ENCODE results near the gene RDH5.

The RDH5 gene

DNA sequence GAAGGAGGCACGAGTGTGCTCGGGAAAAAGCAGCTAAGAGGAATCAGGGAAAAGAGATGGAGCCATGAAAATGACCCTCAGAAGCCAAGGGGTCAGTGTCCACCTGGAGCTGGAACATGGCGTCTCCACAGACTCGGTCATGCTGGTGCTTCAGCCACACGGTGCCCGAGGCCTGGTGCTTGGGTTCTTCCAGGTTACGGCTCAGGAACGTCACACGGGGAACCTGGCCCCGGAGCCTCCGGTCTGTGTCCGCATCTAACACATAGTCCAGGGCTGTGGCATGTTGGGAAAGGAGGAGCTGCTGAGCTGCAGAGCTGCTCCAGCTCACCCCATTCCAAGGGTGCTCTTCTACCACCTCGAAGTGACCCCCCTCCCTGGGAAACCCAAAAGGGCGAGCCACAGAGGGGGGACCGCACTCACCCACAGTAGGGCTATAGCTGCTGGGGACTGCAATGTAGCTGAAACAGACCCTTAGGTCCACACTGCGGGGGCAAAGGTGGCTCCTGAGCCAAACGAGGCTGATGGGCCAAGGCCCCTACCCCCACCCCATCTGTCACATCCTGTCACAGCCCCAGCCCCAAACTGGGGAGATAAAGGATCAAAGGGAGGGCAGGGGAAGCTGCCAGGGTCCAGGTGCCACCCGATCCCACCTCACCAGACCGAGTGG, 23.3 kb upstream of the RDH5 start:
- DNase-seq = no peak

DNA sequence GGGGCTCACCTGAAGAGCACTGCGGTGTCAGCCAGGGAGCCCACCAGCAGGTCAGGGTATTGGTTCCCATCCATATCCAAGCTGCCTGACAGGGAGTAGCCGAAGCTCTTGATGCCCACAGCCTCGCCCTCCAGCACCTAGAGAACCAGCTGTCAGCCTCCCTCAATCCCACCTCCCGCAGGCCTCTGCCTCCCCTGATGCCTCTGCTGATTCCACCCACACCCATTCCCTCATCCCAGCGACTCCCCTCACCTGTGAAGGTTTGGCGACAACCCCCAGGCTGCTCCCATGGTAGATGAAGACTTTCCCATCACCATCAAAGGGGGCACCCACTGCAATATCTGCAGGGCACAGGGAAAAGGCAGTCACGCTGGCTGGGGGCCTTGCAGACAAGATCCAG, 22.5 kb upstream of the RDH5 start:
- DNase-seq = no peak

DNA sequence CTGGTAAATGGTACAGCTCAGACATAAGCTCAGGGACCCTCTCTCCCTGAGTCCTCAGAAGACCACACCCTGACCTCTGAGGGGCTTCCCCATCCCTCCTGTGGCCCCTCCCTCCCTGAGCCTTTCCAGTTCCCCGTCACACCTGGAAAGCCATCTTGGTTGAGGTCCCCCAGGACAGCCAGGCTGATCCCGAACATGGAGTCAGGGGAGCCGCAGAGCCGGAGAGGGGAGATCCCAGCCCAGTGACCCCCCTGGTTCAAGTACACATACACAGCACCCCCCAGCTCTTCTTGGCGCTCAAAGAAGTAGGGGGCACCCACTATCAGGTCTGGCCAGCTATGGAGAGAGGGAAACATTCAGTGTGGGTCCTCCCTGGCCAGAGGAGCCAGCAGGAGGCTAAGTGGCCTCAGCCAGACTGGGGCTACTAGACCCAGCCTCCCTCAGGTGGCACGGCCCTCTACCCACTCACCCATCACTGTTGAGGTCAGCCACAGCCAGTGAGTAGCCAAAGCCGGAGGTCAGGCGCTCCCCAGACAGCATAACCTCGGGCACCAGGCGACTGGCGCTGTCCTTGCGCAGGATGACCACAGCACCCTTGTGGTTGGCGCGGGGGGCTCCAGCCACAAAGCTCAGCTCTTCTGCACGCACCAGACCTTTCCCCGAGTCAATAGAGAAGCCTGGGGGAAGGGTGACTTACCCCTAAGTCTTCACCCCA, 21.8 kb upstream of the RDH5 start:
- no peak for DNase-seq

DNA sequence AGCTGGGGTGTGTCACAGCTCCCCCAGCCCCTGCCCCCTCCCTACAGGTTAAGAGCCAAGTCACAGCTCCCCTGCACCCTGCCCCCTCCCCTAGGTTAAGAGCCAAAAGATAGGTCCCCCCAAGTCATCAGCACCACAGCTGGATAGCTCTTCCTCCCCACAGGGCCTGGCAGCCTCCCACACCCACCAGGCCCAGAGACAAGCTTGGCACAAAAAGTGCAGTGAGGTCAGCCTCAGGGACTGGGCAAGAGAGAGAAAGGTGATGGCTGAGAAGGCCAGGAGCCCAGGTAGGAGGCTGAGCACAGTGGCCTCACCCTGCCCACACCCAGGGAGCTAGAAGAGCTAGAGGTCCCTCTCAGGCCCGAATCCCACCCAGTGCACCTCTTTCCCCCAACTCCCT, 21.2 kb upstream of the RDH5 start:
- DNase-seq = no peak

DNA sequence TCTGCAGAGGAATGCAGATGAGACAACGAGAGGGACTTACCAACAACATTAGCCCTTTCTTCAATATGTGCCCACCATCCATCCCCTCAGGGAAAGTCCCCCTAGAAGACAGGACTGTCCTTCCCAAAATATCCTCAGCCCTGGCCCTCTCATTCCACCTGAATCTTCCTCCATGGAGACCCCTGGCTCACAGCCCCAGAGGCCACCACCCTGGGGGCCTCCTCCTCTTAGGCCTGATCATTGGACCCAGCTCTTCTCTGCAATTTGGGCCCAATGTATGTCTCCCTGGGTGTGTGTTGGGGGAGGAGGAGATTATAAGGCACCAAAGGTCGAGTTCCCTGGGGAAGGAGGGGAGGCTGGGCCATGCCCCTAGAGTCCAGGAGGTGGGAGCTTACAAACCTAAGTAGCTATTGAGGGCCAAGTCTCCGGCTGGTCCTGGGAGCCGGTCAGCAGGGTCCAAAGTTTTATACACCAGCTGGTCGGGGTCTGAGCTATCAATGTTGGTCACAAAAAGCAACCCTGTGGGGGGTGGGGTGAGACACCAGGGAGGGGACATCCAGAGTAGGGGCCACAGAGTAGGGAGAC, 20.6 kb upstream of the RDH5 start:
- no peak for DNase-seq

DNA sequence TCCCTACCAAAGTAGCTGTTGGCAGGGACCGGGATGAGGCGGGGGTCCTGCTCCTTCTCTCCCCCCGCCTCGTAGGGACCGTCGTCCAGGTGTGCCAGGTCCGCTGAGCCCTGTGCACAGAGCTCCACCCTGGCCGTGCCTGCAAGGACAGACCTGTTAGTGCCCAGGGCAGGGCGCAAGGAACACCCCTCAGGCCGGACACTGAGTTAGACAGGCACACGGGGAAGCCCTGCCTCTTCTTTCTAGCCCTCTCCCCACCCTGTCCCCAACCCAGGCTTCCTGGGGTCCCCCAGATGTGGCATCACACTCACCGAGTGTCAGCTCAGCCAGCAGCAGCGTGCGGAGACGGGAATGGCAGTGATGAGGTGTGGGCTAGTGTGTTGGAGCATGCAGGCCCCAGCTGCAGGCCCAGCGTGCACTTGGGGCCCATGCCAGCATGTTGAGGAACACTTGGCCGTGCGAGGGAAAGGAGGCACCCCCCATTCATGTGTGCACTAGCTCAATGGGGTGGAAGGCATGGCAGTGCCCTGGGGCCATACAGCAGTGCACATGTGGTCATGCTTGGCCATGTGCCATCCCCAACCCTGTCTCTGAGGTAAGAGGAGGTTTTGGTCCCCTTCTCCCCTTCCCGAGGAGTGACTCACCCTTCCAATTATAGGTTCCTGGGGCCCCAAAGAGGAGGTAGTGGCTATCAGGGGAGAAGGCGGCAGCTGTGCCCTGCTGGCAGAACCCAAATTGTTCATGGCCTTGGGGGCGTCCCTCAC, 19.8 kb upstream of the RDH5 start:
- no peak for DNase-seq

DNA sequence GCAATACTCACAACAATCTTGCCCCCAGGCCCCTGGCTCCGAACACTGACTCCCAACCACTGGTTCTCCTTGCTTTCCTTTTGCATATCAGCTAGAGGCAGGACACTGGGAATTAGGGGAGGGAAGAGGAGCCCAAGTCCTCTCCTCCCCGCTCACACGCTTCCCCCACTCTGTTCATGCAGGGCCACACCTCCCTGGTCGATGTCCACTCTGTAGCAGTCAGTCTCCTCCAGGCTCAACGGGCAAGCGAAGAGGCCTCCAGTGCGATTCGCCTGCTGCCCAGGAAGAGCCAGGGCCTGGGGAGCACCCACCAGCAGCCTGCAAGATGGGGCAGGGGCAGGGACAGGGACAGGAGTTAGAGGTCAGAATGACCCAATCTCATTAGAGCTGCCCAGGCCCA, 17.3 kb upstream of the RDH5 start:
- DNase-seq = no peak

DNA sequence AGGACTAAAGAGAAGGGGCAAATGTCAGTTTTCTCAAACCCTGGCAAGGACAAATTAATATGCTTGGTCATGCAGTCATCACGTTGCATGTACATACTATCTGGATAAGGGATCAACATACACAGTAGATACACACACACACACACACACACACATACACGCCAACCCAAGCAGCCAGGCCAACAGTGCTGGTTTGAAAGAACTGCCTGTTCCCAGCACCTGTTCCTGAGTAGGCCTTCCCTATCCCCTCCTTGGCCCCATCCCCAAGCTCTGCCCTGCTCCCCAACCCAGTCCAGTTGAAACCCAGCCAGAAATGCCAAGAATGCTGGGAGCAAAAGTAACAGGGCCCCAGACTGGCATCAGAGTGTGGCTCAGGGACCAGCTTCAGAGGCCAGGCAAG, 16.9 kb upstream of the RDH5 start:
- no peak for DNase-seq

DNA sequence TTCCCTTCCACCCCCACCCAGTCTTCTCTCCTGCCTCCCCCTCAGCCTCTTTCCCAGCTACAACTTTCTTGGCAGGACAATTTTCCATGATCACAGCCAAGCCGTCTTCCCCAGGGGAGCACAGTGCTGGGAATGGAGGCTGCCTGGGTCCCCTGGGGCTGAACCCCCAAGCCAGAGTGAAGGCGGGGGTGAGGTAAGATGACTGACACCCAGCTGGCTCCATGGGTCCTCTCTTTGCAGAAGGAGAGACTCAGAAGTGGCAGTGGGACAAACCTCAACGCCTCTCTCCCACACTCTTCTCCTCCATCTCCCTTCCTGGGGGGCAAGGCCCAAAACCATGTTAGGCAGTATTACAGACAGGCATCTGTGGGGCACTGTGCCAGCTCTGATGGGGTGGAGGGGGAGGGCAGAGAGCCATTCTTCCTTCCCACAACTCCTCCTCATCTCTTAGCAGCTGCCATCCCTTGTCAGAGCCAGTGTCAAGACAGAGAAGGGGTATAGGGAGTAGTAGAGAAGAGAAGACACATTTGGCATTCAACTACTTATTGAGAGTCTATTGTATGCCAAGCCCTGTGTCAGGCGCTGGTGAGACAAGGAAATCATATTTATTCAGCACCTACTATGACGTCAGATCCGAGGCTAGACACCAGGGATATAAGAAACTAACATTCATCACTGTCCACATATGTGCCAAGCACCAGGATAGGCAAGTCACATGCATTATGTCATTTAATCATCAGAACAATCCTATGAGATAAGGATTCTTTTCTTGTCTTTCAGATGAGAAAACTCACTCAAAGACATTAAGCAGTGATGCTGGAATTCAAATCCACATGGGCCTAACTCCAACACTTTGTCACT, 16.1 kb upstream of the RDH5 start:
- DNase-seq = no peak

DNA sequence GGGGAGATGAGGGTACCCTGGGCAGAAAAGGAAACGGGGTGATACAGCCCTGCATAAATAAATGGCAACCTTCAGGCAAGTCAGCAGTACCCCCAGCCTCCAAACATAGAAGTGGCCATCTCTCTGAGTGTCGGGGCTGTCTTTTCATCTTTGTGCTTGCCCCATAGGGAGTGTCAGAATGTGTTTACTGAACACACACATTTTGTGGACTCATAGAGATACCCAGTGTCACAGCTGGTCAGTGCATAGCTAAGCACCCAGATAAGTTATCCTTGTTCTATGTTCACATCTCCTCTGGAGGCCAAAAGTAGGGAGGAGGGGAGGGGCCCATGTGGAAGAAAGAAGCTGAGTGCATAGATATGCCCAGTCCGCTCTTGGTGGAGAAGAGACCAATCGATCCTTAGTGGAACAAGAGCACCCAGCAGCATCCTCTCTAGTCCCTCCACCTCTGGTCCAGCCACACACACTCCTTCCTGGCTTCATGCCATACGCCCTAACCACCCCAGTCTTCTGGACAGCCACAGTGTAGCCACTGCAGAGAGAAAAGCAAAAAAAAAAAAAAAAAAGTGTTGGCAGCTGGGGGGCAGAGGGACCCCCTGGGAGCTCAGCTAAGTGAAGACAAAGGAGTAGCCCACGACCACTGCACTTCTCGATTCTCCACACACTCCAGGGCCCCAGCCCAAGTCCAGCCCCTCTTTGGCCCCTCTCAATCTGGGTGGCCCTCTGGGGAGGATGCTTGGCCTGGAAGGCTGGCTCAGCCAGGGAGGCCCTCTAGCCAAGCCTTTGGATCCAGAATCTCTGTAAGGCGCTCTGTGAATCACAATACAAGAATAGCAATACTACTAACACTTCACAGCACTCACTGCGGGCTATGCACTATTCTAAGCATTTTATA, 15.1 kb upstream of the RDH5 start:
- DNase-seq = no peak

DNA sequence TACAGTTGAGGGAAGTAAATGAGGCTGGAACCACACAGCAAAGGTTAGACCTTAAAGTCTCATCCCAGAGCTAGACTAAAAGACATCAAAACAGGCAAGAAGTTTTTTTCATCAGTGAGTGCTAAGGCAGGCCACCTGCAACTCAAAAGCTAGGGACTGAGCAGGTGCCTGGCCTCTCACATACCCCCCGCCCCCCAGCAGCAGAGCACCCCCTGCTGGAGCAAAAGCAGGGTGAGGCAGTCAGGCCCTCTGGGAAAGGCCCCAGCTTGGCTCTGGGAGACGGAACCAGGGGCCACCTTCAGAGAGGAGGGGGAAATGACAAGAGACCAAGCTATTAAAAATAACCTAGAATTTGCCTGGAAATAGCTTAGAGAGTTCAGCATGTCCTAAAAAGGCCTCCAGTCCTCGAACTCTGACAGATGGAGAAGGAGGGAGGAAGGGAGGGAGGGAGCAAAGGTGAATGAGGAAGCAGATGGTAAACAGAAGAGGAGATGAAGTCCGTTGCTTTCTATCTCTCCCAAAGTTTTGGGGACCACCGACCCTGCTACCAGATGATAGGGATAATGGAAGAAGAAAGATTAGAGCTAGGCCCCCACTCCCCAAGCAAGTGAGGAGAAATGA, 14.3 kb upstream of the RDH5 start:
- DNase-seq = no peak

DNA sequence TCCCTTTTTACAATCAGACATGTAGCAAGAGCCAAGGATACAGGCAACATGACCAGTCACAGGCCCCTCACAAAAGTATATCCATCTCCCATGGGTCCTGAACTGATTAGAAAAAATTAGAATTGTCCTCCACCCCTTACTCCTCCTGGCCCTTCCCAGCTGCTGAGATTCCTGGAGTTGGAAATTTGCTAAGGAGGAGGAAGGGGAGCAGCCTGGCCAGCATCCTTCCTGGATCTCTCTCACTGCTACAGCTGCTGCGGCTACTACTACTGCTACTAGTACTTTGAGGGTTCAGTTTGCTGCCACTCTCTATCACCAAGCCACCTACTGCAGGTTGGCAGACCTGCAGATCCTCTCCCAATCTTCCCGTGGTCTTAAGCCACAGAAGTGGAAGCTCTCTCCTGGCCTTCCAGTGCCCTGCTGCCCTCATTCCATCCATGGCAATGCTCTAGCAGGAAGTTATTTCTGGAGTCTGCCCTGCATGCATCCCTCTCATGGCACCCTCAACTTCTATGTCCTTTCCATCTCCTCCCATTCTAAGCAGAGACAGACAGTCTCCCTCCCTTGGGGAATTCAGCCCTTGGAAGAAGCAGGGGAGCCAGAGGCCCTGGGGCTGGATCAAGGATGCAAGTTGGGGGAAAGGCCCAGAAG, 13.5 kb upstream of the RDH5 start:
- DNase-seq = no peak

DNA sequence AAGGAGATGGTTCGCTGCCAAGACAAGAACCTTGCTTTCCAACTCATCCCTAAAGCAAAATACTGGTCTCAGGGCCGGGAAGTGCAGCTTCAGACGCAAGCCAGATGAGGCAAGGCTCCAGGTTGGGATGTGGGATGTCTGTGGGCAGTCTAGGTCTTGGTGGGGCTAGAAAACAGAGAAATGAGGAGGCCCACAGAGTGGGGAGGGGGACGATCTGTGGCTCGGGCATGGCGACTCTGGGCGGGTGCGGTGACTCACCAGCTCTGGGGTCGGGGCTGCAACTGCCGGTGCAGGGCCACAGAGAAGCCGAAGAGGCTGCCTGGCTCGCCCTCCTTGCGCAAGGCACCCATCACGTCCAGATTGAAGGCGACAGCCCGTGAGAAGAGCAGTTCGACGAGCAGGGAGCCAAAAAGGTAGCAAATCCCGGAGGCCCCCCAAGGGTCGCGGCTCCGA, 12.9 kb upstream of the RDH5 start:
- peak in 1 of 2 donors; percentile 19 for DNase-seq

DNA sequence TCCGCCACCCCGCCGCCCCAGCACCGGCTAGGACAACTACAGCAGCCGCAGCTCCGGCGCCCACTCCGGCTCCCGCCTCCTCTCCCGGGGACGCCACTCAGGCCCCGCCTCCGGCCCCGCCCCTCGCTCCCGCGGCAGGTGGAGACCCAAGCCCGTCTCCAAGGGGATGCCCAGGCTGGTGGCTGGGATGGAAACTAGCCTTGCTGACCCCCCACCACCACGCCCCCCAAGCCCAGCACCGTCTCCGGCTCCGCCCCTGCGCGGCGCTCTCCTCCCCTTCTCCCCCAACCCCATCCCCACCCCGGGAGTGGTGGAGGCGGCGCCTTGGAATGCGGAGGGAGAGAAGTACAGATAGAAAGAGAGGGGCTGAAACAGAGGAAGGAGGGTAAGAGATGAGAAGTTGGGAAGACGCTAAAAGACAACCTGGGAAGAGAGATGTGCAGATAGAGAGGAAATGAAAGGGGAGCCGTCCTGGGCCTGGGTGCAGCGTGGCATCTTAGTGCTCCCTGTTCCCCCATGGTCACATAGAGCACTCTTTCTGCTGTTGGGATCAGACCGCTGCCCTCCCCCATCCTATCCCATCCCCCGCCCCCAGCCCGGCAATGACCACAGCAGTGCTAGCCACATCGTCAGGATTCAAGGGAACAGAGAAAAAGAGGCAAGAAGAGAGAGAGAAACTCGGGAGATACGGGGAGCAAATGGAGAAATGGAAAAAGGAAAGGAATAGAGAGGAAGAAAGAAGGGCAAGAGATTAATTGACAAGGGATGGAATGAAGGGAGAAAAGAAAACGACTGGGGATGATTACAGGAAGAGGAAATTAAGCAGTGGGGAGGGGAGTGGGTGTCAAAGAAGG, 12.1 kb upstream of the RDH5 start, which contains the start of gene ITGA7:
Gene ITGA7, minus strand, starts transcription at position 64 of the 854 bp plus-strand sequence. CDS start 222 bp downstream, outside the sequence.
- peak; percentile 72 to 80 for DNase-seq

DNA sequence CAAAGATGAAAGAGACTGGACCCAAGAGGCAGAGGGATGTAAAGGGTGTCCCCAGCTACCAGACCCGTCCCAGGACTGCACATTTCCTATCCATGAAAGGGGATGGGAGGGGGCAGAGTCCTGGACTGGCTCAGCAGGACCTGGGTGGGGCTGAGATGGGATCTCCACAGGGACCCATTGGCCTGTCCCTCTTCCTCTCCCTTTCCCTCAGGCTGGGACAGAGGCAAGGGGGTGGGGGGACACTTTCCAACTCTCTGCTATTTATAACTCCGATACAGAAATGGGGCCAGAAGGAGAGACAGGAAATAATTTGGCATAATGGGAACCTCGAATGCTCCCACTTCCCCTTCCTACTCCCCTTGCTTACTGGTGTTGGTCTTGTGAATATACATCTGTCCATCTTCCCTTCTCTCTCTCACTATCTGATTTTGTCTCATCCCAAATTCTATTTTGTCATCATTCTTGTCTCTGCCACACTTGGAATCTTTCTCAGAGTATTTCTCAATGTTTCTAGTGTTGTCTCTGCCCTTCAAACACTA, 11.4 kb upstream of the RDH5 start:
- no peak for DNase-seq

DNA sequence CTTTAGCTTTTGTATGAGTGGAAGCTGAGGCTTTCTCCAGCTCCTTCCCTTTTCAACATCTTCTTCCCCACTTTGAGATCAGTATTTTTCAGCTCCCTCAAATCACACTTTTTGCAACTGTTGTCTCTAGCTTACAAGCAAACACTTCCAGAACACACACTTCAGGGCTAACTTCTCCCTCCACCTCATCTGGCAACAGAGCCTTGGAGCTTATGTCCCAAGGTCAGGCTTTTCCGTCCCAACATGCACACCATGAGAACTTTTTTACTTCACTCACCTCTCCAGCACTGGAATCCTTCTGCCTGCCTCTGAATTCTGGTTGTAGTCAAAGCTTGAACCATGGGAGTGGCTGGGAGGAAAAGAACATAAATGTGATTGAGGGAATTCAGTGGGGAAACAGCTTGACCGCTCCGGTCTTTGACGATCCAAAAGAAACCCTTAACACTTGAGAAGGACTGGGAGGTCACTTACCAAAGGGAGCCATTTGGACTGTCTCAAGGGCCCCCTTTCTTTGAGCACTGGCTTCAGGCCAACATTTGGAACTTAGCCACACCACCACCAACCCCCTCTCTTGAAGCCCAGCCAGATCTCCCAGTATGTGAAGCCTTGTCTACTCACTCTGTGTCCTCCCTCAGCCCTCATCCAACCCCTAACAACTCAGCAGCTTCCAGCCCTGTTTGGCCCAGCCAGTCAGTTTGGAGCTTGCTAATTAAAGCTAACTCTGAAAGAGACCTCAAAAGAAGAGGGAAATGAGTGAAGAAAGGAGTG, 8.2 kb upstream of the RDH5 start:
- no peak for DNase-seq

DNA sequence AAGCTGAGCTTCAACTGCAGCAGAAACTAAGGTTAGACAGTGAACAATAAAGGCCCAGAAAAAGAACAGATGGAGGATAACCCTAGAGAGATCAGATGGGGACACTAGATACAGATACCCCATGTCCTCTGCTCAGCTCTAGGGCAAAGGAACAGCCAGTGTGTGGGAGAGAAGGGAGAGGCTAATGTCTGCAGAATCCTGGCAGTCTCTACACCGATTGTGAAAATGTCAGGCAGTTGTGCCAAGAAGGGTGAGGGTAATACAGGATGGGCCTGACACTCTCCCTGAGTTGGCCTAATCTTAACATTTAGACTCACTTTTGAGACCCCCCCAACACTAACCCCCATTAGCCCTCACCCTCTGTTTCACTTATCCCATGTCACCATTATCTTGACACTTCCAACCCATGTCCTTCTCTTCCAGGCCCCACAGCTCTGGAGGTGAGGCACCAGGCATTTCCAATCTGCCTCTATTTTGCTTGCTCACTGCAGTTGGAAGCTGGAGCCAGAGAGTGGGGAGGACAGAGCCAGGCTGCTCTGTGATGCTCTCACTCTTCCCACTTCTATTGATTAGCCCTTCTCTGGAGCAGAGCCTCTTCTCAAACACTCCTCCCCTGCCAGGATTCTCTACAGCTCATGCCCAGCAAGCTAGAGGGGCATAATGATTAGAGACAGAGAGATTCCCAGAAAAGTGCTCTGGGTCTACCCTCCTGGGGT, 7.3 kb upstream of the RDH5 start:
- no peak for DNase-seq

DNA sequence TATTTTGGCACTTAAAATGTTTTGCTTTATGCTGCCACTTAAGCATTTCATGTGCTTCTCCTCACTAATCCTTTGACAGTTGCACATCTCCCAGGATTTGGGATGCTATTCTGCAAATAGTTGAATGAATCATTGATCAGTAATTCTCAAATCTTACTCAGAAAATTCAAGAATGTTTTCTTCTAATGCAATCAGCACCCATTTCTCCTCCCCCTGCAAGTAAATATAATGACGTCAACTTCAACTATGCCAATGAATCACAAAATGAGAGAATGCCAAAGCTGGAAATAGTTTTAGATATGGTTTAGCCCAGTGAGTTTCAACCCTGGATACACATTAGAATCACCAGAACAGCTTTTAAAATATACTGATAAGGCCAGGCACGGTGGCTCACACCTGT, 6.5 kb upstream of the RDH5 start:
- no peak for DNase-seq

All from stimulated activated CD4-positive, alpha-beta T cell treated with anti-CD3 and anti-CD28 coated beads, Interleukin-2, amount 100 ng/mL, for 24 hours (primary cell).